ENCODE data around the gene SERPING1. TPM values are rescaled to one million over a fixed set of nuclear protein-coding genes. Genes with fewer than 3 reads are reported as not detected.
A peak's percentile ranks its signal among the peaks of the same experiment; 100 is the strongest.

Gene SERPING1
- total RNA-seq, 1 donor from 2014 or later: 94.6 TPM

DNA sequence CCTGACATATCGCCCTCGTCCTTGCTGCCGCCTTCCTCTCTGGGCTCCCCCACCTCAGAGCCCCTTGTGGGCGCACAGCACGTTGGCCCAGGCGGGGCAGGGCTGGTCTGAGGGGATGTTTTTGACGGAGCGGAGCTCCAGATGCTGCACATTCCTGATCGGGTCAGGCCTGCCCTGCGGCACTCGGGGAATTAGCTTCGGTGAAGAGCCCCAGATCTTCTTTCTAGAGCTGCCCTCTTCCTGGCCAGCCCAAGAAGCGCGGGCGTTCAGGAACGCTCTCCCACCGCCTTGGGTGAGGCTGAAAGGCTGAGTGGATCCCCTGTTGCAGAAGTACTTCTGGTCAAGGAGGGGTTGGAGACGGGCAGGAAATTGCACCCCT lies 40.1 kb downstream of the SERPING1 start:
- Histone ChIP-seq H3K4me3 (peak overlapping the region; percentile 93), H3K27me3 (ENCODE audit: low read depth) (peaks cover 11% of the 10 kb centered on the region), H3K36me3 (no peaks in the 10 kb centered on the region), H3K27ac (replicated peaks) (peak overlapping the region; percentile 83), H3K9me3 (replicated peaks) (no peaks in the 10 kb centered on the region), H3K4me1 (peaks cover 40% of the 10 kb centered on the region)
- TF ChIP-seq, protein P1, sequence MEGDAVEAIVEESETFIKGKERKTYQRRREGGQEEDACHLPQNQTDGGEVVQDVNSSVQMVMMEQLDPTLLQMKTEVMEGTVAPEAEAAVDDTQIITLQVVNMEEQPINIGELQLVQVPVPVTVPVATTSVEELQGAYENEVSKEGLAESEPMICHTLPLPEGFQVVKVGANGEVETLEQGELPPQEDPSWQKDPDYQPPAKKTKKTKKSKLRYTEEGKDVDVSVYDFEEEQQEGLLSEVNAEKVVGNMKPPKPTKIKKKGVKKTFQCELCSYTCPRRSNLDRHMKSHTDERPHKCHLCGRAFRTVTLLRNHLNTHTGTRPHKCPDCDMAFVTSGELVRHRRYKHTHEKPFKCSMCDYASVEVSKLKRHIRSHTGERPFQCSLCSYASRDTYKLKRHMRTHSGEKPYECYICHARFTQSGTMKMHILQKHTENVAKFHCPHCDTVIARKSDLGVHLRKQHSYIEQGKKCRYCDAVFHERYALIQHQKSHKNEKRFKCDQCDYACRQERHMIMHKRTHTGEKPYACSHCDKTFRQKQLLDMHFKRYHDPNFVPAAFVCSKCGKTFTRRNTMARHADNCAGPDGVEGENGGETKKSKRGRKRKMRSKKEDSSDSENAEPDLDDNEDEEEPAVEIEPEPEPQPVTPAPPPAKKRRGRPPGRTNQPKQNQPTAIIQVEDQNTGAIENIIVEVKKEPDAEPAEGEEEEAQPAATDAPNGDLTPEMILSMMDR (IDR thresholded peaks at IDR 0.05; ENCODE audit: borderline replicate concordance): no peak
- intact Hi-C loops (cut with micrococcal nuclease): no loop called here
- DNase-seq: no peak

DNA sequence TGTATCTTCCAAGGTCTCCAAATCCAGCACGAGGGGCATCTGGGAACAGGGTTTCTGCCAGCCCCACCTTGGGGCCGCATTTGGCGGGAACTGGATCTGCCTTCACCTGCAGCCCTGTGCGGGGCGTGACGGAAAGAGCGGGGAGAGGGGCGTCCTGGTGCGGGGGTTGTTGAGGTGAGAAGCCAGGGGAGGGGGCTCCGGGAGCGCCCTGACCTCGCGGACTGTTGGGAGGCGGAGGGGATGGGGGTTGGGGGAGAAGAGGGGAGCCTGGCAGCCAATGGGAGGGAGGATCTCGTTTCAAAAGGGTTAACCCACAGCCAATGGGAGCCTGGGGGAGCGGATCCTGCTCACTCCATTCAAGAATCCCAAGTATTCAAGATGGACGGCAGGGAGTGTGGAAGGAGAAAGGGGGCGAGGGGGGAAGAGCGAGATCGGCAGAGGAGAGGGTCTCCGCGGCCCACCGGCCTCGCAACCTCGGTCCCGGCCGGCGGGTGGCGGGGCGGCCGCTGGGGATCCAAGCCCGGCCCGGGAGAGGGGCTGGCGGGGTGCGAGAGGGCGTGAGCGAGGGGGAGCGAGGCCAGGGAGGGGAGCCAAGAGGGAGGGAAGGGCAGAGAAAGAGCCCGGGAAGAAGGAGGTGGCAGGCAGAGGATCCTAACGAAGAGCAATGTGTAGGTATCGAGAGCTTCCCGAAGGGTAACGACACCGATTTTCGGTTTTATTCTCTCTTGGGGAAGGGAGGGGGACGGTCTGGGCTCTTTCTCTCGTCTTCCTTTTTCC lies 40.7 kb downstream of the SERPING1 start:
- Histone ChIP-seq H3K27me3 (ENCODE audit: low read depth) (peaks cover 8% of the 10 kb centered on the region), H3K9me3 (replicated peaks) (no peaks in the 10 kb centered on the region), H3K27ac (replicated peaks) (peak overlapping the region; percentile 83), H3K4me3 (peak overlapping the region; percentile 93), H3K4me1 (peaks cover 40% of the 10 kb centered on the region), H3K36me3 (no peaks in the 10 kb centered on the region)
- TF ChIP-seq, protein P1 (IDR thresholded peaks at IDR 0.05; ENCODE audit: borderline replicate concordance): no peak
- DNase-seq: peak; percentile 63
- intact Hi-C loops (cut with micrococcal nuclease): no loop called here

DNA sequence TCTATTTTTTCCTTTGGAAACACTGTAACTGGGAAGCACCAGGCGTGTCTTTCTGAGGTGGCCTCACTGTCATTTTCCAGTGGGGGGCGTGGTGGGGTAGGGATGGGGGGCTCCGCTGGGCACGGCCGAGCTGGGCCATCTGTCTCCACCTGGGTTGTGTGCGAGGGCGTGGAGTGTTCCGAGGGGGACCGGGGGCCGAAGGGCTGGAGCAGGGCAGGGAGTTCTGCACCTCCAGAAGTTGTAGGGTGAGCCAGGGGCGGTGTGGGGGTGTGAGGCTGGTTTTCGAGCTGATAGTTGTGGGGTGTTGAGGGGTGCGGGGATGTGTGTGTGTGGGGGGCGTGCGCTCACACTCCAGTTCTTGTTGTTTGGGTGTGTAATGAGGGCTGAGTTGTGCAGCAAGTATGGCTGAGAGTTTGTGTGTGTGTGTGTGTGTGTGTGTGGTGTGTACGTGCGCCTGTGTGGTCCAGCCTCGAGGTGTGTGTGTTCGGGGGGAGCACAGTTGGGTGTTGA lies 41.4 kb downstream of the SERPING1 start:
- H3K4me1 ChIP-seq: peaks cover 42% of the 10 kb centered on the region
- H3K9me3 ChIP-seq (replicated peaks): no peaks in the 10 kb centered on the region
- peak overlapping the region; percentile 93 for H3K4me3 ChIP-seq
- TF ChIP-seq, protein P1 (IDR thresholded peaks at IDR 0.05; ENCODE audit: borderline replicate concordance): no peak
- peaks cover 3% of the 10 kb centered on the region for H3K27me3 ChIP-seq (ENCODE audit: low read depth)
- no peak for DNase-seq
- H3K36me3 ChIP-seq: no peaks in the 10 kb centered on the region
- H3K27ac ChIP-seq (replicated peaks): peak overlapping the region; percentile 83
- intact Hi-C loops (cut with micrococcal nuclease): no loop called here

DNA sequence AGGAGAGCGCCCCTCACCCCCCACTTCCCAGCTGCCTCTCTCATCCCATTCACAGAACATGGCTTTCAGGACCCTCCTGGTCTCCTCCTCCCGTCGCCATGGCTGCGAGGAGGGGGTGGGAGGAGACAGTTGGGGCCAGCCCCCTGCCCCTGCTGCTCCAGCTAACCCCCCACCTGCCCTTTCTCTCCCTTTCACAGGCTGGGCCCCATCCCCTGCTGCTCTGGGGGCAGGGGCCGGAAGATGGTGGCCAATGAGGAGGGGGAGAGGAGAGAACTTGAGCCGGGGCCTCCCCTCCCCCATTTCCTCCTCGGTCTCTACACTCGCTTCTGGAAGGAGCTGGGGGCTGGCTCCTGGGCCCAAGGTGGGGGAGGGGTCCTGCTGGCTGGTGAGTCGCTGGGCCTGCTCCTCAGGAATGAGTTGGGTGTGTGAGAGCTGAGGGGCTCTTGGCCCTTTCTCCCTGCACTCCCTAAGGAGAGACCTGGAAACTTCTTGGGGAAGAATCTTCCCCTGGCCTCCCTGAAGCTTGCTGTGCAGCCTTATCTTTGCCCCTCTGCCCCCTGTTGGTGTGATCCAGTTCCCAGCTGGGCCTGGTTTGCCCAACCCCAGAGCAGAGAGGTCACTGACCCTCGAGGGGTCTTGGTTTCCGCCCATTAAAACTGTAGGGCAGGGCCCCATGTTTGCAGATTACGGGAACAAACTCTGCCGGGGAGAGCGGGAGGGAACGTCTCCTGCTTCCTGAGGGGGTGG lies 42.0 kb downstream of the SERPING1 start:
- Histone ChIP-seq H3K9me3 (replicated peaks) (no peaks in the 10 kb centered on the region), H3K27ac (replicated peaks) (peak overlapping the region; percentile 44), H3K36me3 (no peaks in the 10 kb centered on the region), H3K27me3 (ENCODE audit: low read depth) (no peaks in the 10 kb centered on the region), H3K4me1 (peaks cover 49% of the 10 kb centered on the region), H3K4me3 (peak overlapping the region; percentile 93)
- intact Hi-C loops (cut with micrococcal nuclease): loop anchor here (5.0 kb wide), 1 partner anchor 72 kb away; the partner anchor contains the start of gene UBE2L6
- no peak for DNase-seq
- TF ChIP-seq, protein P1 (IDR thresholded peaks at IDR 0.05; ENCODE audit: borderline replicate concordance): no peak

DNA sequence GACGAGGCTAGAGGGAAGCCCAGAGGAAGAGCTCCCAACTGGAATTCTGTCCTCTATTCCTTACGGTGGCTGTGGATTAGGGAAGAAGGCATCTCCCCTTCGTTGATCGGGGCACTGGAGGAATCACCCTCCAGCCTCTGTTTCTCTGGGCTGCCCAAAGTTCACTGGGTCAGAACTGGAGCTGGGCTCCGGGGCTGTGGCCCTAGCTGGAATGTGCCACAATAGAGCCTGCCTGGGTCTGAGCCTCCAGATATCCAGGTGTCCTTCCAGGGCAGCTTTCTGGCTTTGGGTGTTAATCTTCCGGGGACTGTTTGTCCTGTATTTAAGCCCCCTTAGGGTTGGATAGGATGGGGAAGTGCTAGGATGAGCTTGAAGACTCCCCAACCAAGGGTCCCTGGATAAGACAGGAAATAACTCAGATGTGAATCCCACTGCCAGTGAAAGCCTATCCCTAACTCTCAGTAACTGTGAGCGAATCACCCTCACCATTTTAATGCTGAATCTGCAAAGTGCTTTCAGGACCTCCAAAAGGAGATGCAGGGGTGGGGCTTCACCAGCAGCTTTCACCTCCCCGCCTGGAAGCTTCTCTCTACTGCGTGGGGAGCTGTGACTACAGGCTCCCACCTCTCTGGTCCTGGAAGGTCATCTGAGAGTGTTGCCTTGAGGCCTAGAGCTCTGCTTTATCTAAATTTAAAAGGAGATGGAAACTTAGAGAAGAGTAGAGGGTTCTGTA lies 42.7 kb downstream of the SERPING1 start:
- H3K4me3 ChIP-seq: peak overlapping the region; percentile 93
- no peaks in the 10 kb centered on the region for H3K27me3 ChIP-seq (ENCODE audit: low read depth)

More for the DNA sequence above, 42.7 kb downstream of the SERPING1 start:
- TF ChIP-seq, protein P1 (IDR thresholded peaks at IDR 0.05; ENCODE audit: borderline replicate concordance): no peak
- Histone ChIP-seq H3K9me3 (replicated peaks) (no peaks in the 10 kb centered on the region), H3K4me1 (peaks cover 56% of the 10 kb centered on the region), H3K27ac (replicated peaks) (peak overlapping the region; percentile 44), H3K36me3 (no peaks in the 10 kb centered on the region)
- intact Hi-C loops (cut with micrococcal nuclease): loop anchor here (5.0 kb wide), 1 partner anchor 73 kb away; the partner anchor contains the start of gene UBE2L6
- no peak for DNase-seq
